SJSA1 (cell line): Measurements from ENCODE around the gene SIVA1. TPM values are rescaled to one million over a fixed set of nuclear protein-coding genes. Genes with fewer than 3 reads are reported as not detected.

Experiments
- DNase-seq, 2 experiments: peaks; one replicate each; pipeline ENCODE4 v3.0.0-alpha.2; 2015 to 2020; ENCODE audit warnings: low spot score in 2 of 2, low read depth in 1 of 2
- H3K27ac ChIP-seq: fragments of 250-450 bp; sonication (Bioruptor Pico); 2 replicates; pipeline ENCODE4 v1.5.1; 2020; ENCODE audit warnings: mild to moderate bottlenecking, moderate library complexity
- H3K27me3 ChIP-seq: fragments of 250-450 bp; sonication (Bioruptor Pico); replicated peaks from 2 replicates; pipeline ENCODE4 v1.5.1; 2020; ENCODE audit warnings: mild to moderate bottlenecking, moderate library complexity
- H3K36me3 ChIP-seq: fragments of 250-450 bp; sonication (Bioruptor Pico); 2 replicates; pipeline ENCODE4 v1.5.1; 2020; ENCODE audit warnings: mild to moderate bottlenecking
- H3K4me1 ChIP-seq: fragments of 250-450 bp; sonication (Bioruptor Pico); replicated peaks from 2 replicates; pipeline ENCODE4 v1.6.1; 2021; ENCODE audit warnings: mild to moderate bottlenecking
- H3K4me3 ChIP-seq: fragments of 250-450 bp; sonication (Bioruptor Pico); 2 replicates; pipeline ENCODE4 v1.5.1; 2020; ENCODE audit warnings: mild to moderate bottlenecking
- H3K9me3 ChIP-seq: fragments of 250-450 bp; sonication (Bioruptor Pico); replicated peaks from 2 replicates; pipeline ENCODE4 v1.5.1; 2020; ENCODE audit warnings: mild to moderate bottlenecking
- total RNA-seq: library from RNA; depleted of rRNA; stranded (reverse); fragments of >200 nt; shearing (Covaris generic); gene quantifications from 2 replicates; pipeline ENCODE4 v1.2.3, GENCODE V29; 2014

Gene SIVA1
- total RNA-seq, 1 experiment from 2014 or later = 444 TPM

- Histone ChIP-seq H3K36me3 (peaks cover 24% of the 10 kb centered on the region), H3K4me1 (peaks cover 42% of the 10 kb centered on the region), H3K27ac (no peak overlapping the region), H3K27me3 (no peaks in the 10 kb centered on the region), H3K4me3 (no peak overlapping the region), H3K9me3 (0 out of 2 replicates have a peak, but pooled peaks cover 2% of the 10 kb centered on the region)
- DNase-seq = no peak
These were observed 44.4 kb downstream of the SIVA1 start for GRCh38 chr14:104797115-104798044.

DNA sequence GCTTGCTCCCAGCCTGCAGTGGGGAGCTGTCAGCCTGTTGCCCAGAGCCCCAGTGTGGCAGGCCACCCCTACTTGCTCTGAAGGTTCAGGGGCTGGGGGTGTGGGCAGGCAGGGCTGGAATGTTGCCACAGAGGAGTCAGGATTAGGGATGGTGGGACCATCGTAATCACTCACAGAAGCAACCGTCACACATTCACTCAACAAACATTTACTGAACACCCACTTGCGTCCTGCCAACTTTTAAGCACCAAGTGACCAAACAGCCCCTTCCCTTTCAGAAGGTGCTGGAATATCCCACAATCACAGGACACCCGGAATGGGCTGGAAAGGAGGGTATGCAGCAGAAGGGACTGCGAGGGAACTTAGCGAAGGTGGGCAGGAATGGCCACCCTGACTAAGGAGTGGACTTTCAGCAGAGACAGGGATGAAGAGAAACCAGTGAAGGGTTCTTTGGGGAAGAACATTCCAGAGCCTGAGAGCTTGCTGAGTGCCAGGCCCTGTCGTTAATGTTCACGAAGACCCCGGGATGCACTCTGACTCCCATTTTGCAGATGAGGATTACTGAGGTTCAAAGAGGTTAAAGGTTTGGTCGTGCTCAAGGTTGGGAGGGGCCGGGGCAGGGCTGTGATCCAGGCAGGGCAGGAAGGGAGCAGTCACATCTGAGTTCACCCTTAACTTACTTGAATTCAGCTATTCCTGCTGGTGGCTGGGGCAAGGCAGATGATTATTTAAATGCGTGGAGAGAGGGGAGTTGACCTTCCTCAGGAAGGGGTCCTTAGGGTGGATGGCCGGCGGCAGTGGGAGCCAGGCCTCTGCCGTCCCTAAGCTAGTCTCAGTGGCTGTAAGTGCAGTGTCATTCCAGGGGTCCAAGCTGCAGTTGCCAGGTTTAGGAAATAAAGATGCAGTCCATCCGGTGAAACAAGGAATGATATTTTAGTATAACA is 45.6 kb downstream of the SIVA1 start:
- H3K4me3 ChIP-seq = no peak overlapping the region
- H3K27me3 ChIP-seq = no peaks in the 10 kb centered on the region
- no peak for DNase-seq
- peaks cover 39% of the 10 kb centered on the region for H3K4me1 ChIP-seq
- H3K36me3 ChIP-seq = peaks cover 14% of the 10 kb centered on the region
- 0 out of 2 replicates have a peak, but pooled peaks cover 2% of the 10 kb centered on the region for H3K9me3 ChIP-seq
- no peak overlapping the region for H3K27ac ChIP-seq

GRCh38 chr14:104799244-104800014 is 46.5 kb downstream of the SIVA1 start:
- no peak overlapping the region for H3K27ac ChIP-seq
- DNase-seq = no peak
- no peaks in the 10 kb centered on the region for H3K27me3 ChIP-seq
- H3K9me3 ChIP-seq = 0 out of 2 replicates have a peak, but pooled peaks cover under 1% of the 10 kb centered on the region
- peaks cover 31% of the 10 kb centered on the region for H3K4me1 ChIP-seq
- H3K36me3 ChIP-seq = peaks cover 6% of the 10 kb centered on the region
- no peak overlapping the region for H3K4me3 ChIP-seq

DNA sequence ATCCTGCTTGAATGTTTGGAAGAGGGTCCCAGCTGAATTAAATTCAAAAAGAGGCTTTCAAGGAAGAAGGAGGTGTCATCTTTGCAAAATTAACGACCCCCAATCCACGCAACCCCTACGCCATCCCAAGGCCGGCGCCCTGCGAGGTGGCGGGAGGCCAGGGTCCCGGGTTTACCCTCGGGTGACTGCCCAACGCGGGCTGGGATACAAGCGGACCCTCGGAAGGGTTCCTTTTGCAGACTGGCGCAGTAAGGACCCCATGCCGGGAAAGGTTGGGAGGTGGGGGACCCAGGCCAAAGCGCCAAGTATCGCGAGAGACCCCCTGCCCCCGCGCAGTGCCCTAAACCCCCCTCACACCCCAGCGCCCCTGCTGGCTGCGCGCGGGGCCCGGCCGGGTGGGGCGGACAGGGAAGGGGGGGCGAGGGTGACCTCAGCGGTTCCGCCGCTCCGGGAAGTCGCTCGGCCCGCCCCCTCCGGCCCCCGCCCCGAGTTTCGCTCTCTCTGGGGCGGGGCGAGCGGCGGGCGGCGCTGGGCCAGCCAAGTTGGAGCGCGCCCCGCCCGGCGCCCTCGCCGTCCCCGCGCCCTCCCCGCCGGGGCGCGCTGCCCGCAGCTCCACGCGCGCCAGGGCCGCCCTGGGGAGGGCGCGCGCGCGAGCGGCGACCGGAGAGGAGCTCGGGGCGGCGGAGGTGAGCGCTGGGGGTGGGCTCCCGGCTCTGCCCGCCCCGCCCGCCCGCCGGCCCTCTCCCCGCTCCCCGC is 47.2 kb downstream of the SIVA1 start:
- H3K27me3 ChIP-seq = no peaks in the 10 kb centered on the region
- H3K4me1 ChIP-seq = peaks cover 24% of the 10 kb centered on the region
- H3K27ac ChIP-seq = no peak overlapping the region
- DNase-seq = peak; percentile 52 to 75
- H3K4me3 ChIP-seq = peak overlapping the region; percentile 64
- no peaks in the 10 kb centered on the region; the same call in 1 of the 2 replicates for H3K36me3 ChIP-seq
- H3K9me3 ChIP-seq = no peaks in the 10 kb centered on the region

DNA sequence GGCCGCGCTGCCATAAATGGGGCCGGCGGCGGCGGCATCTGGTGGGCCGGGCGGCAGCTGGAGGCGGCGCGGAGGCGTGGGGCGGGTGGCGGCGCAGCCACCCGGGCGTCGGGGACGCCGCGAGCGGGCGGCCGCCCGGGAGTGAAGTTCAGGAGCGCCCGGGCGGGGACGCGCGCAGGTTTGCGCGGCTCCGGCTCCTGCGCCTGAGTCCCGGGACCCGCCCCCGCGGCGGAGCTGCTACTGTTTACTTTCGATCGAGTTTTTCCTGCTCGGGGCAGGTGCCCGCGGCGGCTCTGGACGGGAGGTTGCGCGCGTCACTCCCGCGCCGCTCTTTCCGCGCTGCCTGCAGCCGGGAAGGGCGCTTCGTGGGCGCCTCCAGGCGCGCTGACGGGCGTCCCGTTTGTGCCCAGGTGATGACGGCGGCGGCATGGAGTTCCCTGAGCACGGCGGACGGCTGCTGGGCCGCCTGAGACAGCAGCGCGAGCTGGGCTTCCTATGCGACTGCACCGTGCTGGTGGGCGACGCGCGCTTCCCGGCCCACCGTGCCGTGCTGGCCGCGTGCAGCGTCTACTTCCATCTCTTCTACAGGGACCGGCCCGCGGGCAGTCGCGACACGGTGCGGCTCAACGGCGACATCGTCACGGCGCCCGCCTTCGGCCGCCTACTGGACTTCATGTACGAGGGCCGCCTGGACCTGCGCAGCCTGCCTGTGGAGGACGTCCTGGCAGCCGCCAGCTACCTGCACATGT is 48.0 kb downstream of the SIVA1 start, which contains the start of gene ZBTB42:
ZBTB42 (plus strand) TSS at position 331 of the 749 bp plus-strand sequence; CDS start at position 428, 97 bp downstream.
- Histone ChIP-seq H3K4me3 (peak within 1 kb of the TSS; percentile 64), H3K27ac (no peak within 1 kb of the TSS), H3K9me3 (no peaks in the 10 kb centered on the region), H3K4me1 (peaks cover 27% of the 10 kb centered on the region), H3K27me3 (no peaks in the 10 kb centered on the region), H3K36me3 (no peaks in the 10 kb centered on the region; the same call in 1 of the 2 replicates)
- peak in 1 of 2 experiments; percentile 30 for DNase-seq

GRCh38 chr14:104801520-104802393 is 48.8 kb downstream of the SIVA1 start:
- no peaks in the 10 kb centered on the region for H3K27me3 ChIP-seq
- H3K4me3 ChIP-seq = peak overlapping the region; percentile 64
- H3K27ac ChIP-seq = no peak overlapping the region

GRCh38 chr14:104802394-104803184 is 49.6 kb downstream of the SIVA1 start:
- no peak overlapping the region for H3K27ac ChIP-seq
- H3K9me3 ChIP-seq = no peaks in the 10 kb centered on the region
- DNase-seq = no peak
- H3K4me3 ChIP-seq = no peak overlapping the region
- H3K27me3 ChIP-seq = no peaks in the 10 kb centered on the region
- H3K36me3 ChIP-seq = no peaks in the 10 kb centered on the region
- peaks cover 18% of the 10 kb centered on the region for H3K4me1 ChIP-seq

More at GRCh38 chr14:104801520-104802393, 48.8 kb downstream of the SIVA1 start:
- Histone ChIP-seq H3K36me3 (no peaks in the 10 kb centered on the region), H3K9me3 (no peaks in the 10 kb centered on the region), H3K4me1 (peaks cover 22% of the 10 kb centered on the region)
- DNase-seq = no peak

- Histone ChIP-seq H3K9me3 (no peaks in the 10 kb centered on the region), H3K4me1 (peaks cover 16% of the 10 kb centered on the region), H3K27me3 (no peaks in the 10 kb centered on the region), H3K27ac (no peak overlapping the region), H3K36me3 (no peaks in the 10 kb centered on the region), H3K4me3 (no peak overlapping the region)
- DNase-seq = no peak
These were observed 50.4 kb downstream of the SIVA1 start for GRCh38 chr14:104803280-104803911.

DNA sequence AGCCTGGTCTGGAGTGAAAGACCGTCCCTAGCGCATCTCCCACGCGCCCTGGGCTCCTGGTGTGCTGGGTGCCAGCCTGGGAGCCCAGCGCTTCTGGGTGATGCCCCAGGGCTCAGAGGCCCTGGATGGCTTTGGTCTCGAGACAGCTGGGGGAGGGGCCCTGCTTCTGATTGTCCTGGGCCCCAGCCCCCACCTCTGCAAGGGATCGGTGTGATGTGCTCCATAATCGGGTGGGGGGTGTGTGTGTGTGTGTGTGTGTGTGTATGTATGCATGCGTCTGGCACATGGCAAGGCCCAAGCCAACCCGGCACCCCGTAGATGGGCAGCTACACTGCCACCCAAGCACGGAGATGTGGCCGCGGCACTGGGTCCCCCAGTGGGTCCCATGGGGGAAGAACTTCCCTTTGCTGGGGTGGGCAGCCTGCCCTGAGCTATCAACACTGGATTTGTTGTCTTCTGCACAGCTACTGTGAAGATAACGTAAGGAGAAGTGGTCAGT is 51.0 kb downstream of the SIVA1 start:
- Histone ChIP-seq H3K9me3 (no peaks in the 10 kb centered on the region), H3K36me3 (no peaks in the 10 kb centered on the region), H3K4me1 (peaks cover 16% of the 10 kb centered on the region), H3K27ac (no peak overlapping the region), H3K27me3 (no peaks in the 10 kb centered on the region), H3K4me3 (no peak overlapping the region)
- DNase-seq = no peak
